ENCODE measurements around the gene CNTNAP2.

The CNTNAP2 gene

DNA sequence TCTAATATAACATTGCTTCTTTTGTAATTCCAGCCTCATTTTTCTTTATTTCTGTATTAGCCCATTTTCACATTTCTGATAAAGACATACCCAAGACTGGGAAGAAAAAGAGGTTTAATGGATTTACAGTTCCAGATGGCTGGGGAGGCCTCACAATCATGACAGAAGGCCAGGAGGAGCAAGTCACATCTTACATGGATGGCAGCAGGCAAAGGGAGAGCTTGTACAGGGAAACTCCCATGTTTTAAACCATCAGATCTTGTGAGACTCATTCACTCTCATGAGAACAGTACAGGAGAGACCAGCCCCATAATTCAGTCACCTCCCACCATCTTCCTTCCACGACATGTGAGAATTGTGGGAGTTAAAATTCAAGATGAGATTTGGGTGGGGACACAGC, 510.3 kb downstream of the CNTNAP2 start:
- no peak for DNase-seq

DNA sequence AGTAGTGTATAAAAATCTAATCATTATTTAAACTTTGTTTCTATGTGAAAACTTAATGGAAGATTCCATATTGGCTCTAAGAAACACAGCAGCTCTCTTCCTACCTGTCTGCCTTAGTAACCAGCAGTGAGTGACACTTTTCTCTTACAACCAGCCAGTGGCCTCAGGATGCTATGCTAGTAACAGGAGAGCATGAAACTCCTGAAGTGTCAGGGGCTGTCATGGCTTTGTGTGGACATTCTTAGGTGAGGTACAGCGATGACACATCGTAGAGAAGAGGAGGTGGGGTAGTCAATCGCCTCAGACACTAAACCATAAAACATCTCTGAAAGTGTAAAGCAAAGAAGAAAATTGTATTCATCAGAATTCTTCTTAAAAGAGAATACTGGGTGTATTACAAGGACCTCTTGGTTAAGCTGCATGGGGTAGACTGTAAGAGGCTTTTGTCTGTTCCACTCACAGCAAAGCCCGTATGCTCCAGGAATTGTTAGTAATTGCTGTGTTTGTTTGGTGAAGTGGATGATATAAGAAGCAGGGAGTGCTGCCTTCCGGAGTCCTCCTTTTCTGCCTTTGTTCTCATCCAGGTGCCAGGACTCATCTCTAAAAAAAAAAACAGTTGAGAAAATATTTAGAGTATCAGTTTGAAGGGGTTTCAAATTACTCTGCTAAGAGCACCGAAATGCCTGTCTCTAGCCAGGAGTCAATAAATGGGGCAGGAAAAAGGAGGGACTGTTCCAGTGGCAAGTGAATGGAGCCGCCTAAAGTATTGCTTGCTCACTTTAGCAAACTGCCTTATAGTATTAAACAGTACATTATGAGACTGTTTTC, 518.8 kb downstream of the CNTNAP2 start:
- no peak for DNase-seq

DNA sequence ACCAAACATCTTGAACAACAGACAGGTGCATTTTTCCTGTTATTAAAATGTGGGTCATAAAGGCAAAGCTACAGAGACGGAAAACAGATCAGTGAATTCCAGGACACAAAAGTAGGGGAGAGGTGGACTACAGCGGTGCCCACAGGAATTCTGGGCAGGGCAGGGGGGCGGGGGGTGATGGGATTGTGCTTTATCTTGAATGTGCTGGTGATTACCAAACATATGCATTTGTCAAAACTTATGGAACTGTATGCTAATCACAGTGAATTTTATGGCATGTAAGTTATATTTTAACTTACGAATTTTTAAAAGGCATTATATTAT, 519.4 kb downstream of the CNTNAP2 start:
- DNase-seq, result no peak

DNA sequence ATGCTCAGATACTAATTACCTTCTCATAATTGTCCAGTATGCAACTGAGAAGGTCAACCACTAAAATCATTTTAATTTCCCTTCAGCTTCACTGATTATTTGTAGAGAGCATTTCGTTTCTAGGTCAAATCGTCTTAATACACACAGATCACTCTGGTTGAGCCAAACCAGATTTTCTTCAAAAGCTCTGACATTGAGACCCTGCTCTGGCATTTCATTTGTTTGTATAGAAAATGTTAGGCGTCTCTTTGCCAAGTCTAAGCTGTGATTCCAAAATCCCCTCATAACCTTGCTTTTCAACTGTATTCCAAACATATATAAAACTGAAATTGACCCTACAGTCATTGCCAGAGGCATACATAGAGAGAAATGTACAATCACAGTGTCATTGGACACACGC, 520.0 kb downstream of the CNTNAP2 start:
- DNase-seq, result no peak

DNA sequence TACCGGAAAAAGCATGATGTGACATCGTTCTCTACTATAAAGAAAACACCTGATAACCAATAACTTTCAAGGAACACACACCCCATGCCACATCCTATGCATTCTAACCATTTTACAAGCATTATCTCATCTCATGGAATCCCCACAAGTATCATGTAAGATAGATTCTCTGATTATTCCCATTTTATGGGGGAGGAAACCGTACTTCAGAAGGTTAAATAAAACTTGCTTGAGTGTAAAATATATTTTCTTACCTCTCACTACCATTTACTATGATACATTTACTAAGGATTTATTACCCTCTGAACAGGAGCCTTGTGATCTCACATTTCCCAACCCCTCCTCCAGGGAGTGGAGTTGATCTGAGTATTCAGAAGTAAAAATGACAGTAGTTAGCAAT, 522.7 kb downstream of the CNTNAP2 start:
- DNase-seq, result no peak

DNA sequence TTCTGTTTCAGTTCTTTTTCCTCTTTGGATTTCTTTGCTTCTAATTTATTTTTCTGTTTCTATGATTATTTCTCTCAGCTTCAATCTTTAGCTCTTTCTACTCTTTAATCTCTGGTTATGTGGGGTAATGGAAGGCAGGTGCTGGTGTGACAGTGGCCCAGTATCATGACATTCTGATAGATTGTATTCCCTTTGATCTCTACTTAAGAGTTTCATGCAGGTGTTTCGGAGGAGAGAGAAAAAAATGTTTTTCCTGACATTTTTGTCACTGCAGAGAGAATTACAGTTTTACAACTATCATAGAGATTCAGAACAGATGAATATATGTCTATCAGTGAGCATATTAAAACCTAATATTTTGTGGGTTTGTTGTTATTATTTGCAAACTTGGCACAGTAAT, 524.9 kb downstream of the CNTNAP2 start:
- DNase-seq, result no peak

DNA sequence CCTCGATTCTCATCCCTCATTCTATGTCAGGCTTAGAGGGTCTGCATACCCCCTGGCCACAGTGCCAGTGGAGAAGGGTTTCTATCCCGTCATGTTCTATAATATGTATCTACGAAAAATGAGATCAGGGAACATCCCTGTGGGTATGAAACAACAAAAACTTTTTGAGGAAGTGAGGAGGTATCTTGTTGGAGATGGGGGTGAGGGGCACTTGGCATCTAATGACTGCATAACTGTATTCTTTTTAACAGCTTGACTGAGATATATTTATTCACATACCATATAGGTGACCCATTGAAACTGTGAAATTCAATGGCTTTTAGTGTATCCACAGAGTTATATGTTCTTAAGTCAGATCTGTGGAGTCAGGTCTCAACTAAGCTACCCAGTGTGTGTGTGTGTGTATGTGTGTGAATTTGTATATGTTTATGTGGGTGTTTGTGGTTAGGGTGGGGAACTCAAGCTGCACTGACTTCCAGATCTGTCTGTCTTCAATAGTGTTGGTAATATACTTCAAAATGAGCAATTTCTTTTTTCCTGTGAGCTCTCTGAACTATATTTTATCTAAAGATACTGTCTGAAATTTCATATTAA, 528.9 kb downstream of the CNTNAP2 start:
- no peak for DNase-seq

DNA sequence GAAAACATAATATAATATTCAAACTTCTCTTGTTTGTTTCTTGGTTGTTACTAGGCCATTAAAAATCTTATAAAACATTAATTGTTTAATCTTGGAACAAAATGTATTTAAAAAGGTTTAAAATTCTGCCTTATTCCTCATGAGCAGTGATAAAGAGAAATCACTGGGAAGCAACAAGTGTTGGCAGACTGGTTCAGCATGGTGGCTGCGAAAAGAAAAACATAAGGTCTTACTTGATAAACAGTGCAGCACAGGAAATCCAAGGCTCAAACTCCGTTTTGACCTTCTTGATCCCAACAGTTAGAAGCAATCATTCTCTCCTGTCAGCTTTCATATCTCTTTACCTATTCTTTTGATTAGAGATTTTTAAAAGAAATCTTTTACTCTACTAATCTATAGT, 530.8 kb downstream of the CNTNAP2 start:
- DNase-seq, result no peak

DNA sequence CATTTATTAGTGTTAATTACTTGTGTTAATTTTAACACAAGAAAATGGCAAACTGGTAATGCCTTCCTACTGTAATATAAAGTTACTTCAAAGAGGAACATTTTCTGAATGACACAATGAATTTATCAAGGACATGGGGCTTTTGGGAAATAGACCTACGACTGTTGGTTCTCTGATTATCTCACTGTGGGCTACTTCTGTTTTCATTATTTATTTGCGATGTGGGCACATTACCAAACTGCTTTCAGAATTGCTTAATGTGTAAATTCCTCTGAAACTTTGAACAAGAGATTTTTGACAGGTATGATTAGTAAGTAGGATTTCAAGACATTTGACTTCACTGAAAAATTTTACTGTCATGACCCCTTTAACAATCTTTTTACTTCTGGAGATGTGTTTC, 535.6 kb downstream of the CNTNAP2 start:
- DNase-seq, result no peak

DNA sequence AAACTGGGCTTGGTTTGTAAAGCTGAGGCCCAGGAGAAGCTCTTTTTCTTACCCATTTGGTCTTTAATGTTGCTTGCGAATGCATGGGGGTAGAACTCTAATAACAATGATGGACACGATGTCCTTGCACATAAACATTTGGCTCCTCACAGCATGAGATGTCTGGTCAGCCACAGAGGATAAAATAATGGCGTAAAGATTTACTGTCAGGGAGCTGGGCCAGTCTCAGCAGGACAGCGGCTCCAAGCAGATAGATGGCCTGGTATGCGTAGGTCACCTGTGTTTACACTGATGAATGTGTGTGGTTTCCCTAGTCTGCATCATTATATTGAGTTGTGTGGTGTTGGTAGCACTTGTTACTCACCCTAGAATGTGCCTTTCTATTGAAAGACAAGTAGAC, 537.4 kb downstream of the CNTNAP2 start:
- DNase-seq, result no peak

DNA sequence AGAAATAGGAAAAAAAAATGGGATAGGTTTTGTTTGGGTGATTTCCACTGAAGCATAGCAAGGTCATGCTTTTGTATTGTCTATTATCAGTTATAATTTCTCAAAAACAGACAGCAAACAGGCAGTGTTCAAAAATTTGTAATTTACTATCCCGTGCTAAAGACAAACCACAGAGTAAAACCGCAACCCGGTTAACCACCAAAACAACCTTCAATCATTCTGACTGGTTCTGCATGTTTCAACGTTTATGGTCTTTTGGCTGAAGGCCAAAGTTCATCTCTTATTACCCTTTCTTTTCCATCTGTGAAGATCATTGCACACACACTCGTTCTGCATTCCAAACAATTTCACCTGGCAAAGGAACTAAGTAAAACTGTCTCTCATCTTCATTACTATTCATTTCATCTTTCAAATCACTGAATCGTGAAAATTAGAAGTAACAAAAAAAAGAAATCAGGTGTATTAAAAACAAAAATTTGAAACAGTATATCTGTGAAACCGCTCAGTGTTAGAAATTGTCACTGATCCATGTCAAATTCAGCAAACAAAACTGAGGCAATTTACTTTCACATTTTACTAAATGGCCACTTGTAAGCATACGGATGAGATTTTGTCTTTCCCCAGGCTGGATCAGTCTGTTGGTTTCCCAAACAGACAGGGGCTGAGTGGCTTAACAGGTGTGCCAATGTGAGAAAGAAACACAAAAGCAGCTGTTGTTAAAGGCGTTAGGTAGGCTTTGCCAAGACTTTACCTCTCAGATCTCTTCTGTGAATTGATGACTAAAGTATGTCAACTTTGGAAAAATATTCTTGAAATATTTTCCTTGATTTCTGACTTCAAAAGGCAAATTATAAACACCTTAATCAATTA, 539.6 kb downstream of the CNTNAP2 start:
- no peak for DNase-seq

DNA sequence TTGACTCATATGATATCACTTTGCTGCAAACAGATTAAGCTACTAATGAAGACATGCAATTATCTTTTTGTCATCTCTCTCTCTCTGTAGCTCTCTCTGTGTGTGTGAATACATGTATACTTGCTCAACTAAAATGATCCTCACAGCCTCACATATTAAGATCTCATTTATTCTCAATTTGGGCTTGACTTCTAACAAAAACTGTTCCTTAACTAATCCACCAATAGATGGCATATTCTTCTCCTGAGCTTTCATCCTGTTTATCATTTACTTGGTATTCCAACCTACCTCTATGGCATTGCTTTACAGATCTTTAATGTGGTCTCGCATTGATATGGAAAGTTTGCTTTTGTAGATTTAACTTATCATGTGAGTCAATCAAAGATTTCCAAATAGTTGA, 540.4 kb downstream of the CNTNAP2 start:
- DNase-seq, result no peak

DNA sequence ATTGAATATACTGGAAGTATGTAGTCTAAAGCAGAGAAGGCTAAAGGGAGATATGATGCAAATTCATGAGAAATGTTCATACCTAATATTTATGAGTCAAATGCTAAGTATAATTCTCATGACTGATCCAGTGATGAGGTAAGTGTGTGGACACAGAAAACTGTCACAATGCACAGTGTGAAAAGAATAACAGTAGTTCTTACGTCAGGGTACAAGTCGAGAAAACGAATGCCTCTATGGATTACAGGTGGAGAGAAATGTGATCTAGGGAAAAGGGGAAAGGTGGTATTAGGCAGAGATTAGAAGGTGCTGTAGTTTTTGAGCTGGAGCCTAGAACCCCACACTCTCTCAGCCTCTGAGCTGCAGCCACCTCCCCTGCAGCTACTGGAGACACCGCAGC, 542.0 kb downstream of the CNTNAP2 start:
- no peak for DNase-seq

DNA sequence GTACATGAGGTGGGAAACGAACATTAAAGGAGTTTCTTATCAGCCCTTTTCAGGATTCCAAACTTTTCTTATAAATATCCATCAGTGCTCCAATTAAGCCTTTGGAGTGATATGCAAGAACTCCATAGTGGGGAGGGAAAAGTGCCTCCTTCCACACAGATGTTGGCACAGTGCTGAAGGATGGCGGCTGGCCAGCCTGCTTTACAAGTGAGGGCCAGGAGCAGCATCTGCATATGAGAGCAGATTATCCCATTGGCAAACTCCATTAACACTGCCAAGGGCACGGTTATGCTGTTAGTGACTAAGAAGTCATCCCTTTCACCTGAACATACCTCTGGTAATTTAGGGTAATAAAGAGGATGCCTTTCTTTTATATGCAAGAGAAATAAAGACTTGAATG, 543.1 kb downstream of the CNTNAP2 start:
- DNase-seq, result no peak

DNA sequence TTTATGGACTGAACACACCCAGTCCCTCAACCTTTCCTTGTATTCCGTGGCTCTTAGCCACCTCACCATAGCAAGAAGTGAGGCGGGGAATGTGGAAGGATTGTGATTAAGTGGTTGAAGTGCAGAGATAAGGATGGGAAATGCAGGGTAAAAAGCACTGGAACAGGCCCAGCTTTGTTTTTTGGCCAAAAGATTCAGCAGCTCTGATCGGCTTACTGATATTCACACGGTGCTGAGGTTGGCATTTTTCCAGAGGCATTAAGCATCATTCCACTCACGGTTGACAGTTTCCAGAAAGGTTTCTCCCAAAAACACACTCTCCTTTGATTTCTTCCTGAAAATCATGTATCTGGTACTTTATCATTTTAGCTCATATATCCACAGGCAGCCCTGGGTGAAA, 544.2 kb downstream of the CNTNAP2 start:
- DNase-seq, result no peak

DNA sequence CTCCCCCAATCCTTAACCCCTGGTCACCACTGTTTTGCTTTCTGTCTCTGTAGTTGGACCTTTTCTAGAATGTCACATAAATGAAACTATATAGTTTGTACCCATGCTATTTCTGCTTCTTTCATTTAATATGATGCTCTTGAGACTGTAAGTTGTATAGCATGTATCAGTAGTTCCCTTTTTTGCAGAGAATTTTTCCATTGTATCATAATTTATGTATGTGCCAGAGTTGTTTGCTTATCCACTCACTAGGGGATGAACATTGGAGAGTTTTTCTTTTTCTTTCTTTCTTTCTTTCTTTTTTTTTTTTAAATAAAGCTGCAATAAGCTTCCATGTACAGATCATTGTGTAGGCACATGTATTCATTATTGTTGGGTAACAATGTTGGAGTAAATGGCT, 544.8 kb downstream of the CNTNAP2 start:
- no peak for DNase-seq

DNA sequence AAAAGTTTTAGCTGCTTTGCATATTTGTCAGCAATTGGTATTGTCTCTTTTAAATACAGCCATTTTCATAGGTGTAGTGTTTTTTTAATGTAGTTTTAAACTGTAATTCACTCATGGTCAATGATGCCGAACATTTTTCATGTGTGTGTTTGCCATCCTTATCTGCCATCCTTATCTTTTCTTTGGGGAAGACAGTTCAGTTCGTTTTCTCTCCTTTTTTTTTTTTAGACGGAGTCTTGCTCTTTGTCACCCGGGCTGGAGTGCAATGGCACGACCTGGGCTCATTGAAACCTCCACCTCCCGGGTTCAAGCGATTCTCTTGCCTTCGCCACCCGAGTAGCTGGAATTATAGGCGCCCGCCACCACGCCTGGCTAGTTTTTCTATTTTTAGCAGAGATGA, 545.3 kb downstream of the CNTNAP2 start:
- DNase-seq, result no peak

DNA sequence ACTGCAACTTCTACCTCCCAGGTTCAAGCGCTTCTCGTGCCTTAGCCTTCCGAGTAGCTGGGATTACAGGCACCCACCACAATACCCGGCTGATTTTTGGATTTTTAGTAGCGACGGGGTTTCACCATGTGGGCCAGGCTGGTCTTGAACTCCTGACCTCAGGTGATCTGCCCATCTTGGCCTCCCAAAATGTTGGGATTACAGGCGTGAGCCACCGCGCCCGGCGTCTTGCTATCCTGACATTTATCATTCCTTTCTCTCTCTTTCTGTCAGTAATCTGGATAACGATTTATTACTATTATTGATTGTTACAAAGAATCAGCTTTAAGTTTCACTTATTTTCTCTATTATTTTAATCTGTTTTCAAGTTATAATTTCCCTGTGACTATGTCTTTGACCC, 548.4 kb downstream of the CNTNAP2 start:
- no peak for DNase-seq

DNA sequence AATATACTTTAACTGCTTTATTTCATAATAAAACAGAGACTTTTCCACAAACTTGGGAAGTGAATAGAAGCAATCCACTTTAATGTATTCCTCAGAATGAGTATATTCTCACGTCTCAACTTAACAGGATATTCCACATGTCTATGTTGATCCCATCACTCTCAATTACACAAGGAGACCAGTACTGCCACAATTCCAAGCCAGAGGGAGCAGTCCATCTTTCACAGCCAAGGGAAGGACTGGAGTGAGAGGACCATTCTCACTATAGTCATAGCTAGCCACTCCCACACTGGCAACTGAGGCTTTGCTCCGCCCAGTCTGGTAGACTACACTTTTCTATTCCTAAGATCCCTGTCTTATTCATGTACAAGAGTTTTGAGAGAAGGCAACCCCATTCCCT, 553.9 kb downstream of the CNTNAP2 start:
- DNase-seq, result no peak

DNA sequence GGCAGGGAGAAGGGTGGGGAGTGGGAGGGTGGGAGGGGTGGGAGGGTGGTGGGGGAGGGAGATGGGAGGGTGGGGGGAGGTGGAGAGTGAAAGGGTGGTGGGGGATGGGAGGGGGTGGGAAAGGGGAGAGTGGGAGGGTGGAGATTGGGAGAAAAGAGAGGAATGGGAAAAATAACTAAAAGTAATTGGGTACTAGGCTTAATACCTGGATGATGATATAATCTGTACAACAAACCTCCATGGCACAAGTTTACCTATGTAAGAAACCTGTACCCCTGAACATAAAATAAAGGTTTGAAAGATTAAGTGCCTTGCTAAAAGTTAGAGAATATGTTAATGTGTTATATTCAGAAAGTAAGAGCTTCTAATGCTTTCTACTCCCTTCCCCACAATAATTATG, 564.9 kb downstream of the CNTNAP2 start:
- no peak for DNase-seq

DNA sequence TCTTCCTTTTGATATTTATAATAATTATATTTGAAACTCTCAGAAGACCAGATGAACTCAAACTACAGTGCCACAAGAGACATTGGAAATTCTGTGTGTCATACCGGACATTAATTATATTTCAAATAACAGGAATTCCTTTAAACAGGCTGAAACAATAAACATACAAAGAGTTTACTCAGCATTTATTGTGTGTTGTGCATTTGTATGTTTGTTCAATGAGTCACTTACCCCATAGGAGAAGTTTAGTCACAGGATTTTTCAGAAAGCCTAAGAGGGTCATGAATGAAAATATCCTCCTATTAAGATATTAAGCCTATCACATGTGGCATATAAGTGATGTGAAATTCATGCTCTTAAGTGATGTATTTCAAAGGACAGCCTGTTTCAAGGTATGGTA, 566.8 kb downstream of the CNTNAP2 start:
- DNase-seq, result no peak

DNA sequence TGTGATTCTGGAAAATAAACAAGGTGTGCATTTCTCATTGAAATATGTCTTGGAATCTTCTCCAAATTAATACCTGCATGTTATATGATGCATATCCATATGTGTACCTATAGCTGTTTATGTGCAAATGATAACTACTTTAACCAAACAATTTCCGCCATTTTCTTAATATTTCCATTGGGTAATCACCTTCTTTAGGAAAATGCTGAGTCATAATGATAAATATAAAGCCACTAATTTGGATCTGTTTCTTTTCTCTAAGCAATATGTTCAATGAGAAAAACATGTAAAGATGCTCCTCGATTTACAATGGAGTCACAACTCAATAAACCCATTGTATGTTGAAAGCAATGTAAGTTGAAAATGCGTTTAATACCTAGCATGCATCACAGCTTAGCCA, 574.4 kb downstream of the CNTNAP2 start:
- DNase-seq, result no peak

DNA sequence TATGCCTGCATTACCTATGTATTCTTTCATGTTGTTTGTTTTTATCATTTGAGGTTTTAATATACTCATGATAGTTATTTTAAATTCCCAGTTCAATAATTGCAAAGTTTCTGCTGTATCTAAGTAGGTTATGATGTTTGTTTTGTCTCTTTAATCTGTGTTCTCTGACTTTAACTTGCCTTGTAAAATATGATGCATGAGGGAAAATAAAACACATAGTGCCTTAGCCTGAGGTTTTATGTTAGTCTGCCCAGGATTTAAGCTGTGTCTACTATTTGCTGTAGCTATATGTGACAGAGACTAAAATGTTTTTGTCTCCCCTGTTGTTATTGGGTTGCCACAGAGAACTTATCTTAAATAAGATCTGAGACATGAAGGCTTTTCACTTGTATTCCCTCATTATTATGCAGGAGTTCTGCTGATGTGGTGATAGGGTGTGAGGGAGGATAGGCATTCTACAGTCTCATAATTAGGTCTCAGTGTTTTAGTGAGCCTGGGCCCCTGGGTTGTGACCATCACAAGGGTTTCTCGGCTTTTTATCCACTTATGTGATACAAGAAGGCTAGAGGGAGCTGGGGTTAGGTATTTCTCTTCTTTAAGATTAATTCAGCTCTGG, 582.5 kb downstream of the CNTNAP2 start:
- DNase-seq, result no peak
